Neural progenitor cell (in vitro differentiated cells): ENCODE measurements around the gene YTHDF1. TPM values are rescaled to one million over a fixed set of nuclear protein-coding genes. Genes with fewer than 3 reads are reported as not detected.

ENCODE experiments used
- DNase-seq: peaks from one replicate; pipeline ENCODE4 v3.0.0-alpha.2; 2016; ENCODE audit warnings: low spot score
- H2AFZ ChIP-seq: fragments of 200-600 bp; sonication (generic); replicated peaks from 2 replicates; pipeline ENCODE4 v1.6.1; 2016; ENCODE audit warnings: antibody characterized with exemption
- H3F3A ChIP-seq: fragments of 200-600 bp; sonication (generic); 2 replicates; pipeline ENCODE4 v1.6.1; 2016; ENCODE audit warnings: antibody characterized with exemption, low read depth
- H3K27ac ChIP-seq: fragments of 200-600 bp; sonication (generic); 2 replicates; pipeline ENCODE4 v1.5.1; 2016; ENCODE audit warnings: mild to moderate bottlenecking
- H3K27me3 ChIP-seq: fragments of 200-600 bp; sonication (generic); 2 replicates; pipeline ENCODE4 v1.6.1; 2016; ENCODE audit warnings: mild to moderate bottlenecking, moderate library complexity
- H3K36me3 ChIP-seq: fragments of 200-600 bp; sonication (generic); 2 replicates; pipeline ENCODE4 v1.5.1; 2016
- H3K4me1 ChIP-seq: fragments of 200-600 bp; sonication (generic); 2 replicates; pipeline ENCODE4 v1.6.1; 2016; ENCODE audit warnings: mixed run types
- H3K4me2 ChIP-seq: fragments of 200-600 bp; sonication (generic); 2 replicates; pipeline ENCODE4 v1.6.1; 2016
- H3K4me3 ChIP-seq: fragments of 200-600 bp; sonication (generic); 2 replicates; pipeline ENCODE4 v1.5.1; 2016
- H3K79me2 ChIP-seq: fragments of 200-600 bp; sonication (generic); 2 replicates; pipeline ENCODE4 v1.6.1; 2016; ENCODE audit warnings: low read depth
- H3K9ac ChIP-seq: fragments of 200-600 bp; sonication (generic); 2 replicates; pipeline ENCODE4 v1.6.1; 2016
- H3K9me3 ChIP-seq: fragments of 200-600 bp; sonication (generic); 2 replicates; pipeline ENCODE4 v1.5.1; 2016; ENCODE audit warnings: low read depth
- H4K20me1 ChIP-seq: fragments of 200-600 bp; sonication (generic); 2 replicates; pipeline ENCODE4 v1.6.1; 2016; ENCODE audit warnings: low read depth
- H3K27ac Mint-ChIP-seq: 3 replicates; pipeline ENCODE4 v1.8.0; 2021; ENCODE audit warnings: mixed read lengths
- H3K27me3 Mint-ChIP-seq: 2 replicates; pipeline ENCODE4 v1.8.0; 2022; ENCODE audit warnings: low read depth, mild to moderate bottlenecking, inconsistent platforms, moderate library complexity, mixed read lengths; ENCODE audit not compliant: insufficient read depth
- H3K36me3 Mint-ChIP-seq: 3 replicates; pipeline ENCODE4 v1.8.0; 2021; ENCODE audit warnings: mixed read lengths
- H3K4me1 Mint-ChIP-seq: 3 replicates; pipeline ENCODE4 v1.8.0; 2021; ENCODE audit warnings: mixed read lengths
- H3K4me3 Mint-ChIP-seq: 3 replicates; pipeline ENCODE4 v1.8.0; 2021; ENCODE audit warnings: mild to moderate bottlenecking, moderate library complexity, mixed read lengths
- H3K9me3 Mint-ChIP-seq: 3 replicates; pipeline ENCODE4 v1.8.0; 2020; ENCODE audit warnings: mixed read lengths
- CTCF ChIP-seq: fragments of 200-600 bp; sonication (generic); IDR thresholded peaks from 2 replicates; pipeline ENCODE4 v1.5.1; 2017; ENCODE audit warnings: antibody characterized with exemption, mild to moderate bottlenecking
- EZH2 ChIP-seq: fragments of 200-600 bp; sonication (generic); IDR thresholded peaks from 2 replicates; pipeline ENCODE4 v1.6.1; 2017; ENCODE audit warnings: antibody characterized with exemption, mild to moderate bottlenecking, moderate library complexity
- EZH2phosphoT487 ChIP-seq: fragments of 200-600 bp; sonication (generic); IDR thresholded peaks from 2 replicates; pipeline ENCODE4 v1.6.1; 2017; ENCODE audit warnings: antibody characterized with exemption
- total RNA-seq: library from RNA; depleted of rRNA; stranded (reverse); fragments of >200 nt; gene quantifications from 2 replicates; pipeline ENCODE4 v1.2.3, GENCODE V29; 2015; ENCODE audit warnings: low replicate concordance

YTHDF1 gene
- total RNA-seq, 1 donor from 2014 or later = 28.1 TPM

DNA sequence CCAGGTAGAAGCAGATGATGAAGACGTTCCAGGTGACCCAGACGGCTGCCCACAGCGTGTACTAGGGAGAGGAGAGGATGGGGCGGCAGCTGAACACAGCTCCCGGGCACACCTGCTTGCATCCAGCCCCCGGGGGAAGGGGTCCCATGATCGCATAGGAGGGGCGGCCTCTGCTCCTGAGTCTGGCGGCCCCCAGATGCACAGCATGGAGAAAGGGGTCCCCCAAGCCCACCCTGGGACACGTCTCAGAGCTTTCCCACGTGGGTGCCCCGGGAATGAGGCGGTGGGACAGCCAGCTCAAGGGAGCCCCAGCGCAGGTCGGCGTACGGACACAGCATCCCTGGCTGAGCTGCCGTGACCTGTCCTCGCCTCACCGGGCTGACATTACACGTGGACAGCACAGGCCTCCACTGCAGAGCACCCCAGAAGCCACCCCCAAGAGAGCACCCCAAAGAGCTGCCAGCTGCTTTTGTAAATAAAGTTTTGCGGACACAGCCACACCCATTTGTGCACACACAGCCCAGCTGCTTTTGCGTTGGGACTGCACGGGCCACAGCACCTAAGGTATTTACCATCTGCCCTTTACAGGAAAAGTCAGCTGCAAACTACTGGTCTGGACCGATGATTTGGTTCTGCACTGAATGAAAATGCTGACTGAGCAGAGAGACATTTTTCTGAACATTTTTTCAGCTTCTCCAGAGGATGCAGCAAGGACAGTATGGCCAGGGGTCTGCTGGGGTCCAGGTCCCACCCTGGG is 33.1 kb upstream of the YTHDF1 start:
- H3K27me3 Mint-ChIP-seq = peaks cover 11% of the 10 kb centered on the region

GRCh38 chr20:63247671-63248228 is 31.8 kb upstream of the YTHDF1 start:
- no peak overlapping the region for H3K4me2 ChIP-seq
- H3K4me1 ChIP-seq = peaks cover 21% of the 10 kb centered on the region
- no peaks in the 10 kb centered on the region for H3K36me3 ChIP-seq
- DNase-seq = no peak
- TF ChIP-seq EZH2phosphoT487 (no peak), EZH2 (no peak), CTCF (no peak)
- Mint-ChIP-seq H3K4me1 (peaks cover 43% of the 10 kb centered on the region), H3K27ac (no peak overlapping the region), H3K27me3 (peaks cover 11% of the 10 kb centered on the region), H3K4me3 (no peak overlapping the region), H3K9me3 (peaks cover 4% of the 10 kb centered on the region), H3K36me3 (peaks cover 4% of the 10 kb centered on the region)
- no peaks in the 10 kb centered on the region for H3K9me3 ChIP-seq
- H3F3A ChIP-seq = peaks cover 11% of the 10 kb centered on the region
- H4K20me1 ChIP-seq = peaks cover 10% of the 10 kb centered on the region
- no peaks in the 10 kb centered on the region for H3K27me3 ChIP-seq
- no peaks in the 10 kb centered on the region for H3K79me2 ChIP-seq
- no peak overlapping the region for H3K9ac ChIP-seq
- no peak overlapping the region for H3K27ac ChIP-seq
- no peak overlapping the region for H3K4me3 ChIP-seq
- no peak overlapping the region for H2AFZ ChIP-seq

More for the DNA sequence above, 33.1 kb upstream of the YTHDF1 start:
- H3K4me3 ChIP-seq = no peak overlapping the region
- Mint-ChIP-seq H3K36me3 (peaks cover 4% of the 10 kb centered on the region), H3K27ac (peak overlapping the region; percentile 63), H3K4me1 (peaks cover 43% of the 10 kb centered on the region), H3K9me3 (peaks cover 4% of the 10 kb centered on the region), H3K4me3 (peak overlapping the region; percentile 57)
- H3F3A ChIP-seq = peaks cover 23% of the 10 kb centered on the region
- H3K9ac ChIP-seq = no peak overlapping the region
- H3K4me1 ChIP-seq = peaks cover 23% of the 10 kb centered on the region
- DNase-seq = no peak
- H3K27ac ChIP-seq = no peak overlapping the region
- H4K20me1 ChIP-seq = peaks cover 15% of the 10 kb centered on the region
- no peaks in the 10 kb centered on the region for H3K9me3 ChIP-seq
- H3K27me3 ChIP-seq = peaks cover 12% of the 10 kb centered on the region
- no peak overlapping the region for H2AFZ ChIP-seq
- TF ChIP-seq CTCF = no peak
- no peak for TF ChIP-seq EZH2phosphoT487
- TF ChIP-seq EZH2 = no peak
- no peaks in the 10 kb centered on the region for H3K36me3 ChIP-seq
- H3K4me2 ChIP-seq = no peak overlapping the region
- no peaks in the 10 kb centered on the region for H3K79me2 ChIP-seq

- peaks cover under 1% of the 10 kb centered on the region for H3F3A ChIP-seq
- no peak for DNase-seq
- H3K4me1 ChIP-seq = peaks cover 13% of the 10 kb centered on the region
- no peak overlapping the region for H2AFZ ChIP-seq
- no peak overlapping the region for H3K9ac ChIP-seq
- H3K79me2 ChIP-seq = no peaks in the 10 kb centered on the region
- peaks cover 38% of the 10 kb centered on the region for H3K4me1 Mint-ChIP-seq
- no peaks in the 10 kb centered on the region for H4K20me1 ChIP-seq
- H3K9me3 ChIP-seq = no peaks in the 10 kb centered on the region
- H3K36me3 ChIP-seq = no peaks in the 10 kb centered on the region
- no peak overlapping the region for H3K27ac Mint-ChIP-seq
- no peak overlapping the region for H3K4me3 ChIP-seq
- H3K4me3 Mint-ChIP-seq = no peak overlapping the region
- no peak overlapping the region for H3K4me2 ChIP-seq
- TF ChIP-seq CTCF = no peak
- TF ChIP-seq EZH2phosphoT487 = no peak
- no peak for TF ChIP-seq EZH2
- peaks cover 8% of the 10 kb centered on the region for H3K27me3 Mint-ChIP-seq
- H3K27ac ChIP-seq = no peak overlapping the region
- peaks cover 7% of the 10 kb centered on the region for H3K36me3 Mint-ChIP-seq
- peaks cover 4% of the 10 kb centered on the region for H3K9me3 Mint-ChIP-seq
- no peaks in the 10 kb centered on the region for H3K27me3 ChIP-seq
These were observed 30.8 kb upstream of the YTHDF1 start for GRCh38 chr20:63246490-63247288.
